MM.1S (cell line): Measurements from ENCODE around the gene SNRNP70.

Experiments
- DNase-seq: peaks from one replicate; pipeline ENCODE4 v3.0.0-alpha.2; 2015
- H2AFZ ChIP-seq: fragments of 300-600 bp; sonication (generic); 2 replicates; pipeline ENCODE4 v1.6.0; 2016; ENCODE audit warnings: antibody characterized with exemption, low read length
- H3F3A ChIP-seq: fragments of 300-600 bp; sonication (generic); 2 replicates; pipeline ENCODE4 v1.6.1; 2016; ENCODE audit warnings: mild to moderate bottlenecking, antibody characterized with exemption, low read length, moderate library complexity, mixed read lengths; ENCODE audit not compliant: insufficient read depth
- H3K27ac ChIP-seq: fragments of 300-600 bp; sonication (generic); 2 replicates; pipeline ENCODE4 v1.5.1; 2016; ENCODE audit warnings: mild to moderate bottlenecking, low read length
- H3K27me3 ChIP-seq: fragments of 300-600 bp; sonication (generic); replicated peaks from 2 replicates; pipeline ENCODE4 v1.6.0; 2016; ENCODE audit warnings: low read length; ENCODE audit not compliant: insufficient read depth
- H3K36me3 ChIP-seq: fragments of 300-600 bp; sonication (generic); replicated peaks from 2 replicates; pipeline ENCODE4 v1.6.1; 2016; ENCODE audit warnings: mild to moderate bottlenecking, low read length, mixed read lengths; ENCODE audit not compliant: insufficient read depth
- H3K4me1 ChIP-seq: fragments of 300-600 bp; sonication (generic); 2 replicates; pipeline ENCODE4 v1.6.1; 2016; ENCODE audit warnings: low read length, mixed read lengths
- H3K4me2 ChIP-seq: fragments of 300-600 bp; sonication (generic); 2 replicates; pipeline ENCODE4 v1.6.0; 2016; ENCODE audit warnings: low read depth, low read length
- H3K4me3 ChIP-seq: fragments of 300-600 bp; sonication (generic); 2 replicates; pipeline ENCODE4 v1.5.1; 2016; ENCODE audit warnings: low read length, mixed read lengths
- H3K79me2 ChIP-seq: fragments of 300-600 bp; sonication (generic); 2 replicates; pipeline ENCODE4 v1.6.1; 2016; ENCODE audit warnings: mixed run types, low read length, mixed read lengths
- H3K9ac ChIP-seq: fragments of 300-600 bp; sonication (generic); 2 replicates; pipeline ENCODE4 v1.6.1; 2016; ENCODE audit warnings: low read length, mixed read lengths
- H3K9me2 ChIP-seq: fragments of 300-600 bp; sonication (generic); replicated peaks from 2 replicates; pipeline ENCODE4 v1.6.1; 2016; ENCODE audit warnings: mild to moderate bottlenecking, low read length, mixed read lengths; ENCODE audit not compliant: insufficient read depth
- H3K9me3 ChIP-seq: fragments of 300-600 bp; sonication (generic); replicated peaks from 2 replicates; pipeline ENCODE4 v1.6.1; 2016; ENCODE audit warnings: mild to moderate bottlenecking, low read length, mixed read lengths; ENCODE audit not compliant: insufficient read depth
- H4K20me1 ChIP-seq: fragments of 300-600 bp; sonication (generic); 2 replicates; pipeline ENCODE4 v1.6.1; 2016; ENCODE audit warnings: mild to moderate bottlenecking, low read length, moderate library complexity, mixed read lengths; ENCODE audit not compliant: insufficient read depth
- EZH2 ChIP-seq: fragments of 300-600 bp; sonication (generic); optimal IDR thresholded peaks from 2 replicates; pipeline ENCODE3; 2017; ENCODE audit warnings: low read depth, mild to moderate bottlenecking, antibody characterized with exemption, low read length, mixed read lengths
- EZH2phosphoT487 ChIP-seq: fragments of 300-600 bp; sonication (generic); IDR thresholded peaks from 2 replicates; pipeline ENCODE4 v1.6.1; 2018; ENCODE audit warnings: antibody characterized with exemption, low read length
- TF ChIP-seq, protein P1 (sequence below): fragments of 300-600 bp; sonication (generic); IDR thresholded peaks from 2 replicates; pipeline ENCODE4 v1.5.1; 2016; ENCODE audit warnings: antibody characterized with exemption, low read length, mixed read lengths

The SNRNP70 gene

DNA sequence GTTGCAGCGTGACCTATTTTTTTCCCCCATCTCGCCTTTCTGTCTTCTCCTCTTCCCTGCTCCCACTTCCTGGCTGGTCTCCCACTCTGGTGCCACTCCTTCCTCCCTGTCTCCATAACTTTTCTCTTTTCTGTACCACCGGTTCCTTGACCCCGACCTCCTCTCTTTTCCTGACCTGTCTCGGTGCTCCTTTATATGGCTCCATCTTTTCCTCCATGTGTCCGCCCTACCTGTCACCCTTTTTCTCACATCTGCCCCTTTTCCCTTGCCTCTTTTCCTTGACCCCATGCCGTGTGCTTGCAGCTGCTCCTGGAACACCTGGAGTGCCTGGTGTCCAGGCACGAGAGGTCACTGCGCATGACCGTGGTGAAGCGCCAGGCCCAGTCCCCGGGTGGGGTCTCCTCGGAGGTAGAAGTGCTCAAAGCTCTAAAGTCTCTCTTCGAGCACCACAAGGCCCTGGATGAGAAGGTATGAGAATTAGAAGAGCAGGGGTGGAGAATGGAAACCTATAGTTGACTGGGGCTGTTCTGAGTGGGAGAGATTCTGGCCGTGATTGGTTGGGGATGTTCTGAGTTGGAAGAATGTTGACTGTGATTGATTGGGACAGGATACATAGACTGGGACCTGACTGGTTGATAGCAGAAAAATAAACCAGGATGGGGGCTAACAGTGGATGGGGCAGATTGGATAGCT is 43.4 kb downstream of the SNRNP70 start:
- H3K9ac ChIP-seq: no peak overlapping the region; the same call in 1 of the 2 replicates
- peak overlapping the region; percentile 69 for H3K4me3 ChIP-seq
- peak overlapping the region; percentile 87 for H2AFZ ChIP-seq

DNA sequence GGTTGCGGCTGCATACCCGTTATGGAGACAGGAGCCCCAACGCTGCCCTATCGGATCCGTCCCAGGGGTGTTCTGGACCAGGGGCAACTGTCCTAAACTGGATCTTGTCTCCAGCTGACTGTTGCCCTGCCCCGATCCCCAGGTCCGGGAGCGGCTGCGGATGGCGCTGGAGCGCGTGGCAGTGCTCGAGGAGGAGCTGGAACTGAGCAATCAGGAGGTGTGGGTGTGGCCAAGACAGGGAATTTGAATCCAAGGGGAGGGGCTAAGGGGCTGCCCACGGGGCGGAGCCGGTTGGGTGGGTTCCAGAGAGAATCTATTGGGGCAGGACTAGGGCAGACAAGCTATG is 44.0 kb downstream of the SNRNP70 start:
- no peak overlapping the region for H3K4me3 ChIP-seq
- H3K79me2 ChIP-seq: no peaks in the 10 kb centered on the region
- no peak overlapping the region for H3K4me2 ChIP-seq
- no peak overlapping the region for H2AFZ ChIP-seq
- no peak for TF ChIP-seq EZH2
- TF ChIP-seq, protein P1, sequence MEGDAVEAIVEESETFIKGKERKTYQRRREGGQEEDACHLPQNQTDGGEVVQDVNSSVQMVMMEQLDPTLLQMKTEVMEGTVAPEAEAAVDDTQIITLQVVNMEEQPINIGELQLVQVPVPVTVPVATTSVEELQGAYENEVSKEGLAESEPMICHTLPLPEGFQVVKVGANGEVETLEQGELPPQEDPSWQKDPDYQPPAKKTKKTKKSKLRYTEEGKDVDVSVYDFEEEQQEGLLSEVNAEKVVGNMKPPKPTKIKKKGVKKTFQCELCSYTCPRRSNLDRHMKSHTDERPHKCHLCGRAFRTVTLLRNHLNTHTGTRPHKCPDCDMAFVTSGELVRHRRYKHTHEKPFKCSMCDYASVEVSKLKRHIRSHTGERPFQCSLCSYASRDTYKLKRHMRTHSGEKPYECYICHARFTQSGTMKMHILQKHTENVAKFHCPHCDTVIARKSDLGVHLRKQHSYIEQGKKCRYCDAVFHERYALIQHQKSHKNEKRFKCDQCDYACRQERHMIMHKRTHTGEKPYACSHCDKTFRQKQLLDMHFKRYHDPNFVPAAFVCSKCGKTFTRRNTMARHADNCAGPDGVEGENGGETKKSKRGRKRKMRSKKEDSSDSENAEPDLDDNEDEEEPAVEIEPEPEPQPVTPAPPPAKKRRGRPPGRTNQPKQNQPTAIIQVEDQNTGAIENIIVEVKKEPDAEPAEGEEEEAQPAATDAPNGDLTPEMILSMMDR: no peak
- no peak for TF ChIP-seq EZH2phosphoT487
- no peak for DNase-seq
- H3K9me3 ChIP-seq: no peaks in the 10 kb centered on the region
- no peaks in the 10 kb centered on the region for H3F3A ChIP-seq
- H3K9ac ChIP-seq: no peak overlapping the region
- H3K27me3 ChIP-seq: peaks cover 4% of the 10 kb centered on the region; the same call in 1 of the 2 replicates
- H3K27ac ChIP-seq: no peak overlapping the region
- H3K9me2 ChIP-seq: no peaks in the 10 kb centered on the region
- peaks cover 9% of the 10 kb centered on the region for H3K4me1 ChIP-seq
- H3K36me3 ChIP-seq: no peaks in the 10 kb centered on the region
- H4K20me1 ChIP-seq: no peaks in the 10 kb centered on the region

More for the DNA sequence above, 43.4 kb downstream of the SNRNP70 start:
- Histone ChIP-seq H3K4me1 (peaks cover 9% of the 10 kb centered on the region), H3K27ac (no peak overlapping the region), H4K20me1 (no peaks in the 10 kb centered on the region), H3K9me2 (no peaks in the 10 kb centered on the region), H3K27me3 (peaks cover 6% of the 10 kb centered on the region; the same call in 1 of the 2 replicates), H3K79me2 (no peaks in the 10 kb centered on the region), H3K9me3 (no peaks in the 10 kb centered on the region), H3F3A (no peaks in the 10 kb centered on the region), H3K4me2 (peak overlapping the region; percentile 82), H3K36me3 (no peaks in the 10 kb centered on the region)
- no peak for TF ChIP-seq EZH2
- TF ChIP-seq EZH2phosphoT487: no peak
- TF ChIP-seq, protein P1: no peak
- DNase-seq: no peak

DNA sequence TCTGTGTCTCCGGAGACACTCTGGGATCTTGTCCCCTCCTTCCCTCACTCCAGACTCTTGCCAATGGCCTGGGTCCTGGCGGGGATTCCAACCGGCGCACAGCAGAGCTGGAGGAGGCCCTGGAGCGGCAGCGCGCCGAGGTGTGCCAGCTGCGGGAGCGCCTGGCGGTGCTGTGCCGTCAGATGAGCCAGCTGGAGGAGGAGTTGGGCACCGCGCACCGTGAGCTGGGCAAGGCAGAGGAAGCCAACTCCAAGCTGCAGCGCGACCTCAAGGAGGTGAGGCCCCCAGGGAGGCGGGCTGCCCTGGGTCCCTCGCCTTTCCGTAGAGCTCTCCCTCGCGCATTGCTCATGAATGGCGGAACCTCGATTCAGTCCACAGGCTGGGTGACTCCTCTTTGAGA is 45.1 kb downstream of the SNRNP70 start:
- no peaks in the 10 kb centered on the region for H3F3A ChIP-seq
- H4K20me1 ChIP-seq: no peaks in the 10 kb centered on the region
- no peak overlapping the region for H3K9ac ChIP-seq
- H3K79me2 ChIP-seq: no peaks in the 10 kb centered on the region
- no peak overlapping the region for H3K4me2 ChIP-seq
- no peaks in the 10 kb centered on the region for H3K9me2 ChIP-seq
- DNase-seq: no peak
- H3K9me3 ChIP-seq: no peaks in the 10 kb centered on the region
- H3K27me3 ChIP-seq: no peaks in the 10 kb centered on the region
- no peaks in the 10 kb centered on the region for H3K36me3 ChIP-seq
- TF ChIP-seq, protein P1: no peak
- TF ChIP-seq EZH2 (no peak), EZH2phosphoT487 (no peak)
- H2AFZ ChIP-seq: no peak overlapping the region
- H3K4me1 ChIP-seq: peaks cover 9% of the 10 kb centered on the region
- H3K27ac ChIP-seq: no peak overlapping the region
- no peak overlapping the region for H3K4me3 ChIP-seq
